K562 (cell line): ENCODE measurements around the gene EPB41L4B.

Experiments used
- CHD2 ChIP-seq: IDR thresholded peaks from 2 replicates; pipeline ENCODE4 v1.6.1; 2011; ENCODE audit warnings: low read depth, low read length
- E2F4 ChIP-seq: sonication (generic); formaldehyde crosslinking; IDR thresholded peaks from 2 replicates; pipeline ENCODE4 v1.8.0; 2022; ENCODE audit warnings: mild to moderate bottlenecking, low read depth, missing genetic modification reagents
- LARP7 ChIP-seq: fragments of 450-650 bp; IDR thresholded peaks from 2 replicates; pipeline ENCODE4 v1.6.1; 2016
- LEF1 ChIP-seq: fragments of 450-650 bp; IDR thresholded peaks from 2 replicates; pipeline ENCODE4 v1.6.1; 2016; ENCODE audit warnings: mild to moderate bottlenecking
- MXI1 ChIP-seq: IDR thresholded peaks from 2 replicates; pipeline ENCODE4 v1.6.1; 2011; ENCODE audit warnings: low read depth, mild to moderate bottlenecking, improper control_type of control experiment, low read length
- POLR2A ChIP-seq: fragments of 450-650 bp; conservative IDR thresholded peaks from 2 replicates; pipeline ENCODE4 v1.6.1; 2016
- RBM34 ChIP-seq: fragments of 200-400 bp; formaldehyde crosslinking; IDR thresholded peaks from 2 replicates; pipeline ENCODE4 v1.6.1; 2018; ENCODE audit warnings: low read length, borderline replicate concordance; ENCODE audit not compliant: insufficient read depth
- SIX5 ChIP-seq, 2 experiments: IDR thresholded peaks; 2 replicates each; pipeline ENCODE4 v1.6.1; 2011; ENCODE audit warnings: low read length in 2 of 2, borderline replicate concordance in 1 of 2, low read depth in 1 of 2, mild to moderate bottlenecking in 1 of 2, moderate library complexity in 1 of 2; ENCODE audit not compliant: insufficient read depth in 1 of 2
- TAF7 ChIP-seq: fragments of 450-650 bp; IDR thresholded peaks from 2 replicates; pipeline ENCODE4 v1.6.1; 2016; ENCODE audit warnings: missing genetic modification characterization, missing compliant biosample characterization
- TRIM28 ChIP-seq: fragments of 450-650 bp; IDR thresholded peaks from 2 replicates; pipeline ENCODE4 v1.6.1; 2017
- ZNF41 ChIP-seq: fragments of 250-450 bp; sonication (Bioruptor Pico); conservative IDR thresholded peaks from 2 replicates; pipeline ENCODE4 v1.4.0; 2020; ENCODE audit warnings: mild to moderate bottlenecking
- ZNF551 ChIP-seq: fragments of 250-450 bp; sonication (Bioruptor Pico); IDR thresholded peaks from 2 replicates; pipeline ENCODE4 v1.5.0; 2021; ENCODE audit warnings: mild to moderate bottlenecking, moderate library complexity
- TF ChIP-seq, protein P1 (sequence below), 2 experiments: fragments of 450-650 bp in 1 of 2; IDR thresholded peaks; 2 replicates each; pipeline ENCODE4 v1.6.1; 2011 to 2017; ENCODE audit warnings: low read depth in 2 of 2, antibody characterized with exemption in 1 of 2, borderline replicate concordance in 1 of 2, low read length in 1 of 2, mild to moderate bottlenecking in 1 of 2, mixed read lengths in 1 of 2; ENCODE audit not compliant: control insufficient read depth in 1 of 2
- TF ChIP-seq, protein P2 (sequence below), 2 experiments: fragments of 450-650 bp; IDR thresholded peaks; 2 replicates each; pipeline ENCODE4 v1.6.1; 2016; ENCODE audit warnings: mild to moderate bottlenecking in 2 of 2, borderline replicate concordance in 1 of 2, low read depth in 1 of 2, moderate library complexity in 1 of 2

- TF ChIP-seq, protein P1, sequence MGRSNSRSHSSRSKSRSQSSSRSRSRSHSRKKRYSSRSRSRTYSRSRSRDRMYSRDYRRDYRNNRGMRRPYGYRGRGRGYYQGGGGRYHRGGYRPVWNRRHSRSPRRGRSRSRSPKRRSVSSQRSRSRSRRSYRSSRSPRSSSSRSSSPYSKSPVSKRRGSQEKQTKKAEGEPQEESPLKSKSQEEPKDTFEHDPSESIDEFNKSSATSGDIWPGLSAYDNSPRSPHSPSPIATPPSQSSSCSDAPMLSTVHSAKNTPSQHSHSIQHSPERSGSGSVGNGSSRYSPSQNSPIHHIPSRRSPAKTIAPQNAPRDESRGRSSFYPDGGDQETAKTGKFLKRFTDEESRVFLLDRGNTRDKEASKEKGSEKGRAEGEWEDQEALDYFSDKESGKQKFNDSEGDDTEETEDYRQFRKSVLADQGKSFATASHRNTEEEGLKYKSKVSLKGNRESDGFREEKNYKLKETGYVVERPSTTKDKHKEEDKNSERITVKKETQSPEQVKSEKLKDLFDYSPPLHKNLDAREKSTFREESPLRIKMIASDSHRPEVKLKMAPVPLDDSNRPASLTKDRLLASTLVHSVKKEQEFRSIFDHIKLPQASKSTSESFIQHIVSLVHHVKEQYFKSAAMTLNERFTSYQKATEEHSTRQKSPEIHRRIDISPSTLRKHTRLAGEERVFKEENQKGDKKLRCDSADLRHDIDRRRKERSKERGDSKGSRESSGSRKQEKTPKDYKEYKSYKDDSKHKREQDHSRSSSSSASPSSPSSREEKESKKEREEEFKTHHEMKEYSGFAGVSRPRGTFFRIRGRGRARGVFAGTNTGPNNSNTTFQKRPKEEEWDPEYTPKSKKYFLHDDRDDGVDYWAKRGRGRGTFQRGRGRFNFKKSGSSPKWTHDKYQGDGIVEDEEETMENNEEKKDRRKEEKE (IDR thresholded peaks at IDR 0.05; ENCODE audit: borderline replicate concordance in 1 of 2, control insufficient read depth in 1 of 2, low read depth in 2 of 2, low read length in 1 of 2) = no peak
- TF ChIP-seq POLR2A = no peak
- no peak for TF ChIP-seq TRIM28
- TF ChIP-seq CHD2 = no peak
- no peak for TF ChIP-seq E2F4 (CRISPR knock-in tag)
- TF ChIP-seq RBM34 = no peak
- TF ChIP-seq, protein P2, sequence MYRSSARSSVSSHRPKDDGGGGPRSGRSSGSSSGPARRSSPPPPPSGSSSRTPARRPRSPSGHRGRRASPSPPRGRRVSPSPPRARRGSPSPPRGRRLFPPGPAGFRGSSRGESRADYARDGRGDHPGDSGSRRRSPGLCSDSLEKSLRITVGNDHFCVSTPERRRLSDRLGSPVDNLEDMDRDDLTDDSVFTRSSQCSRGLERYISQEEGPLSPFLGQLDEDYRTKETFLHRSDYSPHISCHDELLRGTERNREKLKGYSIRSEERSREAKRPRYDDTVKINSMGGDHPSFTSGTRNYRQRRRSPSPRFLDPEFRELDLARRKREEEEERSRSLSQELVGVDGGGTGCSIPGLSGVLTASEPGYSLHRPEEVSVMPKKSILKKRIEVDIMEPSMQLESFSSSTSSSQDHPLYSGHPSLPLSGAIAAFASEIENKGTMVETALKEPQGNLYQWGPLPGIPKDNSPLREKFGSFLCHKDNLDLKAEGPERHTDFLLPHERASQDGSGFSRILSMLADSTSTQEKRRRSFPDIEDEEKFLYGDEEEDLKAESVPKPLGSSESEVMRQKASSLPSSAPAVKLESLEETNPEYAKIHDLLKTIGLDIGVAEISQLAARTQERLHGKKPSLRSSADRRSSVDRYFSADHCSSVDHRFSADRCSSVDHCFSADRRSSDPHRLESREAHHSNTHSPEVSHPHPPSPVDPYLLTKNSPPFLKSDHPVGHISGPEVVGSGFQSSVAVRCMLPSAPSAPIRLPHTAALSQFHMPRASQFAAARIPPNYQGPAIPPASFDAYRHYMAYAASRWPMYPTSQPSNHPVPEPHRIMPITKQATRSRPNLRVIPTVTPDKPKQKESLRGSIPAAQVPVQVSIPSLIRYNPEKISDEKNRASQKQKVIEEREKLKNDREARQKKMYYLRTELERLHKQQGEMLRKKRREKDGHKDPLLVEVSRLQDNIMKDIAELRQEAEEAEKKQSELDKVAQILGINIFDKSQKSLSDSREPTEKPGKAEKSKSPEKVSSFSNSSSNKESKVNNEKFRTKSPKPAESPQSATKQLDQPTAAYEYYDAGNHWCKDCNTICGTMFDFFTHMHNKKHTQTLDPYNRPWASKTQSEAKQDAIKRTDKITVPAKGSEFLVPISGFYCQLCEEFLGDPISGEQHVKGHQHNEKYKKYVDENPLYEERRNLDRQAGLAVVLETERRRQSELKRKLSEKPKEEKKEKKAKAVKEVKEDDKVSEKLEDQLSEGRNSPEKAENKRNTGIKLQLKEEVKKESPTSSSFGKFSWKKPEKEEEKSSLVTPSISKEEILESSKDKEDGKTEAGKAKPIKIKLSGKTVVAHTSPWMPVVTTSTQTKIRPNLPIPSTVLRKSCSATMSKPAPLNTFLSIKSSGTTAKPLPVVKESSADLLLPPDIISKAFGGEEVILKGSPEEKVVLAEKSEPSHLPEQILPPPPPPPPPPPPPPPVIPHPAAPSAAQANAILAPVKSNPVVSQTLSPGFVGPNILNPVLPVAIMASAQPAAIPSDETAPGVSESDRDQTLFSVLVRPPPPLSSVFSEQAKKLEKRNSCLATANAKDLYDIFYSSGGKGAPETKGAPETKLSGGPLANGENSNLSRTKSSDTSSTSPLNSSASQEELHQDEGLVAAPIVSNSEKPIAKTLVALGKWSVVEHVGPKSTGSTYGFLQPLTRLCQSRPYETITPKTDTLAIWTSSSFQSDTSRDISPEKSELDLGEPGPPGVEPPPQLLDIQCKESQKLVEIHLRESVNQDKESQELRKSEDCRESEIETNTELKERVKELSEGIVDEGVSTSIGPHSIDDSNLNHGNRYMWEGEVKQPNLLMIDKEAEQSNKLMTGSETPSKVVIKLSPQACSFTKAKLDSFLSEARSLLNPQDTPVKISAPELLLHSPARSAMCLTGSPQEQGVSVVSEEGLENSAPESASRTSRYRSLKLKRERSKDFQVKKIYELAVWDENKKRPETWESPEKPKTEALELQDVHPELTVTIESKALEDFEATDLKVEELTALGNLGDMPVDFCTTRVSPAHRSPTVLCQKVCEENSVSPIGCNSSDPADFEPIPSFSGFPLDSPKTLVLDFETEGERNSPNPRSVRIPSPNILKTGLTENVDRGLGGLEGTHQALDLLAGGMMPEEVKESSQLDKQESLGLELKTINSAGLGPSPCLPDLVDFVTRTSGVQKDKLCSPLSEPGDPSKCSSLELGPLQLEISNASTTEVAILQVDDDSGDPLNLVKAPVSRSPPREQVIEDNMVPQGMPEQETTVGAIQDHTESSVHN (IDR thresholded peaks at IDR 0.05; ENCODE audit: borderline replicate concordance in 1 of 2, low read depth in 1 of 2) = no peak
- TF ChIP-seq MXI1 = no peak
- TF ChIP-seq ZNF41 (CRISPR knock-in tag) = no peak
- TF ChIP-seq TAF7 = no peak
- no peak for TF ChIP-seq SIX5 (IDR thresholded peaks at IDR 0.05; ENCODE audit: borderline replicate concordance in 1 of 2, insufficient read depth in 1 of 2, low read depth in 1 of 2, low read length in 2 of 2)
- TF ChIP-seq ZNF551 (CRISPR knock-in tag) = no peak
- no peak for TF ChIP-seq LEF1
- no peak for TF ChIP-seq LARP7
Measured at GRCh38 chr9:109245310-109245897, 75.5 kb downstream of the EPB41L4B start.
